Choroid plexus epithelial cell (primary cell): ENCODE measurements around the gene FRMPD4.

Source experiments
- DNase-seq: peaks from one replicate; pipeline ENCODE4 v3.0.0-alpha.2; 2010; ENCODE audit warnings: low read depth
- H3K4me3 ChIP-seq: 2 replicates; pipeline ENCODE4 v1.5.1; 2011; ENCODE audit warnings: low read depth, mild to moderate bottlenecking, control low read depth, low read length, moderate library complexity
- CTCF ChIP-seq: conservative IDR thresholded peaks from 2 replicates; pipeline ENCODE4 v1.5.1; 2011; ENCODE audit warnings: low read depth, mild to moderate bottlenecking, control low read depth, inconsistent platforms, low read length, moderate library complexity

The FRMPD4 gene

GRCh38 chrX:12700745-12701144, 562.5 kb downstream of the FRMPD4 start:
- H3K4me3 ChIP-seq: no peak overlapping the region
- no peak for DNase-seq
- TF ChIP-seq CTCF: no peak

GRCh38 chrX:12701628-12702027, 563.4 kb downstream of the FRMPD4 start:
- peak; percentile 61 for TF ChIP-seq CTCF
- peak; percentile 57 for DNase-seq
- H3K4me3 ChIP-seq: no peak overlapping the region

GRCh38 chrX:12702509-12703091, 564.3 kb downstream of the FRMPD4 start:
- DNase-seq: peak; percentile 2

GRCh38 chrX:12704706-12705105, 566.4 kb downstream of the FRMPD4 start:
- TF ChIP-seq CTCF: no peak
- H3K4me3 ChIP-seq: no peak overlapping the region
- DNase-seq: no peak

More at GRCh38 chrX:12702509-12703091, 564.3 kb downstream of the FRMPD4 start:
- no peak overlapping the region for H3K4me3 ChIP-seq
- peak; percentile 28 for TF ChIP-seq CTCF

- H3K4me3 ChIP-seq: no peak overlapping the region
- peak; percentile 10 for DNase-seq
- peak; percentile 27 for TF ChIP-seq CTCF
Measured at GRCh38 chrX:12709047-12709446, 570.8 kb downstream of the FRMPD4 start.

- no peak for TF ChIP-seq CTCF
Measured at GRCh38 chrX:12711435-12712040, 573.3 kb downstream of the FRMPD4 start.

GRCh38 chrX:12716574-12716973, 578.3 kb downstream of the FRMPD4 start:
- no peak for DNase-seq
- H3K4me3 ChIP-seq: no peak overlapping the region
- TF ChIP-seq CTCF: no peak

More at GRCh38 chrX:12711435-12712040, 573.3 kb downstream of the FRMPD4 start:
- no peak for DNase-seq
- H3K4me3 ChIP-seq: no peak overlapping the region
